ENCODE data around the gene TTLL7. TPM values are rescaled to one million over a fixed set of nuclear protein-coding genes. Genes with fewer than 3 reads are reported as not detected.

Gene TTLL7
- polyA plus RNA-seq, 3 donors from 2014 or later: 0.46 to 1.9 (median 0.69) TPM

- peaks cover 0 to 1% (median 0%) of the 10 kb centered on the region in 6 donors for H3K9me3 Mint-ChIP-seq
- no peak overlapping the region for H3K4me3 Mint-ChIP-seq
- no peak for DNase-seq
- no peak overlapping the region for H3K27ac Mint-ChIP-seq
- peaks cover 5 to 8% of the 10 kb centered on the region in 2 donors for H3K4me1 Mint-ChIP-seq
- peaks cover 2 to 20% (median 7%) of the 10 kb centered on the region in 3 donors for H3K27me3 Mint-ChIP-seq (ENCODE audit: low read depth in 3 of 3)
- H3K36me3 Mint-ChIP-seq: no peaks in the 10 kb centered on the region
Measured at GRCh38 chr1:83857716-83858115, 141.2 kb downstream of the TTLL7 start.

GRCh38 chr1:83857103-83857502 is 141.8 kb downstream of the TTLL7 start:
- H3K4me3 Mint-ChIP-seq: no peak overlapping the region
- no peak overlapping the region for H3K27ac Mint-ChIP-seq
- peaks cover 0 to 1% (median 0%) of the 10 kb centered on the region in 6 donors for H3K9me3 Mint-ChIP-seq
- peaks cover 2 to 16% (median 7%) of the 10 kb centered on the region in 3 donors for H3K27me3 Mint-ChIP-seq (ENCODE audit: low read depth in 3 of 3)
- DNase-seq: no peak
- H3K36me3 Mint-ChIP-seq: no peaks in the 10 kb centered on the region
- H3K4me1 Mint-ChIP-seq: peaks cover 5 to 8% of the 10 kb centered on the region in 2 donors

GRCh38 chr1:83856381-83856780 is 142.6 kb downstream of the TTLL7 start:
- no peak for DNase-seq
- Mint-ChIP-seq H3K36me3 (no peaks in the 10 kb centered on the region), H3K4me3 (no peak overlapping the region), H3K27ac (no peak overlapping the region), H3K27me3 (ENCODE audit: low read depth in 3 of 3) (peaks cover 2 to 14% (median 7%) of the 10 kb centered on the region in 3 donors), H3K9me3 (peaks cover 0 to 1% (median 0%) of the 10 kb centered on the region in 6 donors), H3K4me1 (peaks cover 5 to 8% of the 10 kb centered on the region in 2 donors)

- Mint-ChIP-seq H3K36me3 (no peaks in the 10 kb centered on the region), H3K4me1 (no peaks in the 10 kb centered on the region), H3K4me3 (no peak overlapping the region), H3K27me3 (ENCODE audit: low read depth in 3 of 3) (peaks cover 0 to 16% (median 5%) of the 10 kb centered on the region in 3 donors), H3K9me3 (peaks cover 0 to 1% (median 0%) of the 10 kb centered on the region in 6 donors), H3K27ac (no peak overlapping the region)
- no peak for DNase-seq
Measured at GRCh38 chr1:83854456-83854855, 144.5 kb downstream of the TTLL7 start.

GRCh38 chr1:83850834-83851233 is 148.1 kb downstream of the TTLL7 start:
- no peak overlapping the region for H3K4me3 Mint-ChIP-seq
- H3K27ac Mint-ChIP-seq: no peak overlapping the region
- H3K9me3 Mint-ChIP-seq: peaks cover 0 to 1% (median 0%) of the 10 kb centered on the region in 6 donors
- no peak for DNase-seq
- no peaks in the 10 kb centered on the region for H3K36me3 Mint-ChIP-seq
- H3K27me3 Mint-ChIP-seq (ENCODE audit: low read depth in 3 of 3): peaks cover 0 to 13% (median 5%) of the 10 kb centered on the region in 3 donors
- H3K4me1 Mint-ChIP-seq: no peaks in the 10 kb centered on the region

GRCh38 chr1:83849191-83850061 is 149.5 kb downstream of the TTLL7 start:
- no peaks in the 10 kb centered on the region for H3K9me3 Mint-ChIP-seq
- no peaks in the 10 kb centered on the region for H3K36me3 Mint-ChIP-seq
- no peaks in the 10 kb centered on the region for H3K4me1 Mint-ChIP-seq
- peaks cover 0 to 8% (median 3%) of the 10 kb centered on the region in 3 donors for H3K27me3 Mint-ChIP-seq (ENCODE audit: low read depth in 3 of 3)
- DNase-seq: no peak
- H3K4me3 Mint-ChIP-seq: no peak overlapping the region
- H3K27ac Mint-ChIP-seq: no peak overlapping the region

- Mint-ChIP-seq H3K4me1 (no peaks in the 10 kb centered on the region), H3K9me3 (peaks cover 0 to 2% (median 0%) of the 10 kb centered on the region in 6 donors), H3K27me3 (ENCODE audit: low read depth in 3 of 3) (peaks cover 0 to 4% (median 2%) of the 10 kb centered on the region in 3 donors), H3K4me3 (no peak overlapping the region), H3K27ac (no peak overlapping the region), H3K36me3 (no peaks in the 10 kb centered on the region)
- no peak for DNase-seq
Measured at GRCh38 chr1:83846138-83846537, 152.8 kb downstream of the TTLL7 start.

- peaks cover 0 to 2% (median 2%) of the 10 kb centered on the region in 3 donors for H3K27me3 Mint-ChIP-seq (ENCODE audit: low read depth in 3 of 3)
- H3K36me3 Mint-ChIP-seq: no peaks in the 10 kb centered on the region
- no peak overlapping the region for H3K27ac Mint-ChIP-seq
- no peak for DNase-seq
- H3K9me3 Mint-ChIP-seq: peaks cover 0 to 2% (median 0%) of the 10 kb centered on the region in 6 donors
- H3K4me1 Mint-ChIP-seq: no peaks in the 10 kb centered on the region
- H3K4me3 Mint-ChIP-seq: no peak overlapping the region
Measured at GRCh38 chr1:83845437-83846071, 153.4 kb downstream of the TTLL7 start.

GRCh38 chr1:83844546-83844945 is 154.4 kb downstream of the TTLL7 start:
- Mint-ChIP-seq H3K9me3 (peaks cover 0 to 5% (median 0%) of the 10 kb centered on the region in 6 donors), H3K4me3 (no peak overlapping the region), H3K4me1 (no peaks in the 10 kb centered on the region), H3K36me3 (no peaks in the 10 kb centered on the region), H3K27me3 (ENCODE audit: low read depth in 3 of 3) (peaks cover 0 to 2% (median 0%) of the 10 kb centered on the region in 3 donors), H3K27ac (no peak overlapping the region)
- DNase-seq: no peak

- H3K27me3 Mint-ChIP-seq (ENCODE audit: low read depth in 3 of 3): peaks cover 0 to 5% (median 1%) of the 10 kb centered on the region in 3 donors
- no peak overlapping the region for H3K27ac Mint-ChIP-seq
- H3K9me3 Mint-ChIP-seq: peaks cover 0 to 5% (median 0%) of the 10 kb centered on the region in 6 donors
- H3K36me3 Mint-ChIP-seq: no peaks in the 10 kb centered on the region
- no peaks in the 10 kb centered on the region for H3K4me1 Mint-ChIP-seq
- no peak overlapping the region for H3K4me3 Mint-ChIP-seq
- no peak for DNase-seq
Measured at GRCh38 chr1:83839566-83840173, 159.3 kb downstream of the TTLL7 start.

- no peak overlapping the region for H3K4me3 Mint-ChIP-seq
Measured at GRCh38 chr1:83838573-83838972, 160.4 kb downstream of the TTLL7 start.

GRCh38 chr1:83836543-83836942 is 162.4 kb downstream of the TTLL7 start:
- no peak for DNase-seq
- Mint-ChIP-seq H3K4me3 (no peak overlapping the region), H3K27me3 (ENCODE audit: low read depth in 3 of 3) (peaks cover 0 to 3% (median 1%) of the 10 kb centered on the region in 3 donors), H3K9me3 (peaks cover 0 to 2% (median 0%) of the 10 kb centered on the region in 6 donors), H3K4me1 (no peaks in the 10 kb centered on the region), H3K27ac (no peak overlapping the region), H3K36me3 (no peaks in the 10 kb centered on the region)

More at GRCh38 chr1:83838573-83838972, 160.4 kb downstream of the TTLL7 start:
- no peaks in the 10 kb centered on the region for H3K4me1 Mint-ChIP-seq
- no peaks in the 10 kb centered on the region for H3K36me3 Mint-ChIP-seq
- no peak for DNase-seq
- peaks cover 0 to 5% (median 0%) of the 10 kb centered on the region in 6 donors for H3K9me3 Mint-ChIP-seq
- no peak overlapping the region for H3K27ac Mint-ChIP-seq
- H3K27me3 Mint-ChIP-seq (ENCODE audit: low read depth in 3 of 3): peaks cover 0 to 3% (median 1%) of the 10 kb centered on the region in 3 donors

- peaks cover 0 to 3% (median 0%) of the 10 kb centered on the region in 6 donors for H3K9me3 Mint-ChIP-seq
- H3K27ac Mint-ChIP-seq: no peak overlapping the region
- no peak overlapping the region for H3K4me3 Mint-ChIP-seq
- no peak for DNase-seq
- no peaks in the 10 kb centered on the region for H3K4me1 Mint-ChIP-seq
- peaks cover 0 to 3% (median 1%) of the 10 kb centered on the region in 3 donors for H3K27me3 Mint-ChIP-seq (ENCODE audit: low read depth in 3 of 3)
- no peaks in the 10 kb centered on the region for H3K36me3 Mint-ChIP-seq
Measured at GRCh38 chr1:83834621-83835264, 164.2 kb downstream of the TTLL7 start.
